Mononuclear cell (primary cell): Measurements from ENCODE around the gene KCNN4. TPM values are rescaled to one million over a fixed set of nuclear protein-coding genes. Genes with fewer than 3 reads are reported as not detected.

Experiments used
- H3K27me3 ChIP-seq: 2 replicates; pipeline ENCODE4 v1.6.0; 2011; ENCODE audit warnings: low read length, control low read depth; ENCODE audit not compliant: insufficient read depth
- H3K4me1 ChIP-seq: 2 replicates; pipeline ENCODE4 v1.5.1; 2011; ENCODE audit warnings: mild to moderate bottlenecking, low read length, control low read depth; ENCODE audit not compliant: insufficient read depth
- H3K4me3 ChIP-seq: 2 replicates; pipeline ENCODE4 v1.5.1; 2011; ENCODE audit warnings: mild to moderate bottlenecking, low read length, moderate library complexity
- H3K9me3 ChIP-seq: 2 replicates; pipeline ENCODE4 v1.5.1; 2011; ENCODE audit warnings: low read depth, mild to moderate bottlenecking, control low read depth, low read length
- total RNA-seq: library from RNA; depleted of rRNA; stranded (reverse); fragments of >200 nt; gene quantifications from one replicate; pipeline ENCODE4 v1.2.3, GENCODE V29; 2012

The KCNN4 gene
- total RNA-seq, 1 donor, result 9.9 TPM

- no peaks in the 10 kb centered on the region for H3K9me3 ChIP-seq
- peaks cover 37% of the 10 kb centered on the region for H3K4me1 ChIP-seq
- no peak overlapping the region for H3K4me3 ChIP-seq
- no peaks in the 10 kb centered on the region for H3K27me3 ChIP-seq
Observed at GRCh38 chr19:43751466-43752220, 29.1 kb downstream of the KCNN4 start.

DNA sequence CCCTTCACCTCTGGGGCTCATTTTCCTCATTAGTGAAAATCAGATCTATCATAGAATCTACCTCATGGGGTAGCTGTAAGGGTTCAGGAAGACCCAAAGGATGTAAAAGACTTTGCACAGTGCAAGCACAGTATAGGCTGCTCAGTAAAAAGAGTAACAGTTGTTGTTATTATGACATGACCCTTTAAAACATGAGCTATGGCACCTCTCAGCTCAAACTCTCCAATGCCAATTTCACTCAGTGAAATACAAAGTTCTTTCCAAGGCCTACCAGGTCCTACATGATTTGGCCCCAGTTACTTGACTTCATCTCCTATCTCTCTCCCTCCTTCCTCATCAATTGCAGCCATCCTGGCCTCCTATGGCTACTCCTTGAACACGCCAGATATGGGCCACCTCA, 30.9 kb downstream of the KCNN4 start:
- Histone ChIP-seq H3K9me3 (no peaks in the 10 kb centered on the region), H3K4me1 (peaks cover 24% of the 10 kb centered on the region), H3K4me3 (no peak overlapping the region), H3K27me3 (no peaks in the 10 kb centered on the region)

GRCh38 chr19:43749152-43749551, 31.6 kb downstream of the KCNN4 start:
- Histone ChIP-seq H3K27me3 (no peaks in the 10 kb centered on the region), H3K4me1 (peaks cover 30% of the 10 kb centered on the region), H3K4me3 (no peak overlapping the region), H3K9me3 (no peaks in the 10 kb centered on the region)

- peaks cover 29% of the 10 kb centered on the region for H3K4me1 ChIP-seq
- no peaks in the 10 kb centered on the region for H3K9me3 ChIP-seq
- H3K4me3 ChIP-seq, result no peak overlapping the region
- no peaks in the 10 kb centered on the region for H3K27me3 ChIP-seq
Observed at GRCh38 chr19:43748685-43749084, 32.1 kb downstream of the KCNN4 start.

- no peaks in the 10 kb centered on the region for H3K9me3 ChIP-seq
- no peak overlapping the region for H3K4me3 ChIP-seq
- no peaks in the 10 kb centered on the region for H3K27me3 ChIP-seq
Observed at GRCh38 chr19:43748205-43748594, 32.6 kb downstream of the KCNN4 start.

DNA sequence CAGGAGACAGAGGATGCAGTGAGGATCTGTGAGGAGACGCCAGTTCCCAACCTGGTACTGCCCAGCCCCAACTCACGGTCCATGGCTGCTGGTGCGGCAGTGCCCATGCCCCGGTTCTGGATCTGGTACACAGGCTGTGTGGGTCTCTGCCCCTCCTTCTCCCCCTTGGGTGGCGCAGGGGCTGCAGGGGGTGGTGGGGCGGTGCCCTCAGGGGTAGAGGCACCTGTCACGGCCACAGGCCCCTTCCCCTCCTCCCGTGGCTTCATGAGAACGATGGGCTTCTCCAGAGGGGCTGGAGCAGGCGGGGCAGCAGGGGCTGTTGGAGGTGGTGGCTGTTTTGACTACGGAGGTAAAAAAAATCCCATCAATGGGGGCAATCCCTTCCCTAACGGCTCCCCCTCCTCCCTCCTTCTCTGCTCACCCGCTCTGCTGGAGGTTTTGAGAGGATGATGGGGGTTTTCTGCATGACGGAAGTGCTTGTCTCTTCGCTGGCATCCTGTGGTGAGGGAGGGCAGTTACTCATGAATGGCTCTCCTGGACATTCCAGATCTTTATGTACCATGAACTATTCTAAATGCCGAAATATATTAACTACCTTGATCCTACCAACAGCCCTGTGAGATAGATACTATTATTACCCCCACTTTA, 33.1 kb downstream of the KCNN4 start:
- no peak overlapping the region for H3K4me3 ChIP-seq
- no peaks in the 10 kb centered on the region for H3K9me3 ChIP-seq
- H3K27me3 ChIP-seq, result no peaks in the 10 kb centered on the region
- peaks cover 19% of the 10 kb centered on the region for H3K4me1 ChIP-seq

More at GRCh38 chr19:43748205-43748594, 32.6 kb downstream of the KCNN4 start:
- H3K4me1 ChIP-seq, result peaks cover 24% of the 10 kb centered on the region

- Histone ChIP-seq H3K4me3 (no peak overlapping the region), H3K27me3 (no peaks in the 10 kb centered on the region), H3K4me1 (peaks cover 13% of the 10 kb centered on the region), H3K9me3 (no peaks in the 10 kb centered on the region)
Observed at GRCh38 chr19:43743059-43743458, 37.7 kb downstream of the KCNN4 start.

- H3K4me3 ChIP-seq, result no peak overlapping the region
- H3K27me3 ChIP-seq, result no peaks in the 10 kb centered on the region
- H3K4me1 ChIP-seq, result peaks cover 13% of the 10 kb centered on the region
- H3K9me3 ChIP-seq, result no peaks in the 10 kb centered on the region
Observed at GRCh38 chr19:43741075-43741825, 39.5 kb downstream of the KCNN4 start.

DNA sequence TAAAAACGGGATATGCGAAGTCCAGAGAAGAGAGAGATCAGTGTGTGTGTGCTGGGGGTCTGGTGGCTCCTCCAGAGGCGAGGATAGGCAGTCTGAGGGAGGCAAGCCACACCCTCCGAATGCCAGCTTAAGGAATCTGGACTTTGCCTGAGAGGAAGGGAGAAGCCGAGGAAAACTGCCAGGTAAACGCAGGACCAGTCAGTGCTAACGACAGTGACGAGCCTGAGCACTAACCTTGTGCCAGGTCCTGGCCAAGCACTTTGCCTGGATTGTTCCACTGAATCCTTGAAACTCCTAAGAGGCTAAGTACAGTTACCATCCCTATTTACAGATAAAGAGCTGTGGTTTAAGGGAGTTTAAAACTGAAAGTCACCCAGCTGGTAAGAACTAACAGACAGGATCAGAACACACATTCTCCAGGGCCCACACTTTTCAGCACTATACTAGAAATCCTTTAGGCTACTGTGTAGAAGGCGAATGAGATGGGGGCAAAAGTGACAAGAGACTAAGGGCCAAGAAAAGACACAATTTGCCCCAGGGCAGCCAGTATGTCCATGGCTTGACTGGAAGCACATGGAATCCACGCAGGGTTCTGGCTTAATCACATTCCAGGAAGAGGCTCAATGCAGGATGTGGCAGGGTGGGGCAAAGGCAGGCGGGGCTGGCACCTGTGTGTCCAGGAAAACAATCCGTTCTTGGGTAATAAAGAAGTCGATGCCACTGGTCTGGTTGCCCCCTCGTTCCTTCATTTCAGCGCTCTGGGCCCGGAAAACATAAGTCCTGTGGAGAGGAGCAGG, 41.1 kb downstream of the KCNN4 start:
- Histone ChIP-seq H3K4me1 (peaks cover 9% of the 10 kb centered on the region), H3K27me3 (no peaks in the 10 kb centered on the region), H3K9me3 (no peaks in the 10 kb centered on the region), H3K4me3 (no peak overlapping the region)

GRCh38 chr19:43738780-43739211, 42.0 kb downstream of the KCNN4 start:
- Histone ChIP-seq H3K27me3 (no peaks in the 10 kb centered on the region), H3K4me3 (no peak overlapping the region), H3K9me3 (no peaks in the 10 kb centered on the region), H3K4me1 (peaks cover under 1% of the 10 kb centered on the region)

GRCh38 chr19:43735957-43736356, 44.8 kb downstream of the KCNN4 start:
- Histone ChIP-seq H3K4me1 (peaks cover 19% of the 10 kb centered on the region), H3K27me3 (no peaks in the 10 kb centered on the region), H3K9me3 (no peaks in the 10 kb centered on the region), H3K4me3 (no peak overlapping the region)

DNA sequence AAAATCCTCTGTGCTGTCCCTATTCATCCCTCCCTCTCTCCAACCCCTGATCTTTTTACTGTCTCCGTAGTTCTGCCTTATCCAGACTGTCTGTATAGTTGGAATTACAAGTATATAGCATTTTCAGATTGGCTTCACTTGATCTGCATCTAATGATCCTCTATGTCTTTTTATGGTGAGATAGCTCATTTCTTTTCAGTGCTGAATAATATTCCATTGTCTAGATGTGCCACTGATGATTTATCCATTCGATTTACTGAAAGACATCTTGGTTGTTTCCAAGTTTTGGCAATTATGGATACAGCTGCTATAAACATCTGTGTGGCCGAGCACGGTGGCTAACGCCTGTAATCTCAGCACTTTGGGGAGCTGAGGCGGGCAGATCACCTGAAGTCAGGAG, 45.8 kb downstream of the KCNN4 start:
- Histone ChIP-seq H3K9me3 (no peaks in the 10 kb centered on the region), H3K4me1 (peaks cover 19% of the 10 kb centered on the region), H3K4me3 (no peak overlapping the region), H3K27me3 (no peaks in the 10 kb centered on the region)

DNA sequence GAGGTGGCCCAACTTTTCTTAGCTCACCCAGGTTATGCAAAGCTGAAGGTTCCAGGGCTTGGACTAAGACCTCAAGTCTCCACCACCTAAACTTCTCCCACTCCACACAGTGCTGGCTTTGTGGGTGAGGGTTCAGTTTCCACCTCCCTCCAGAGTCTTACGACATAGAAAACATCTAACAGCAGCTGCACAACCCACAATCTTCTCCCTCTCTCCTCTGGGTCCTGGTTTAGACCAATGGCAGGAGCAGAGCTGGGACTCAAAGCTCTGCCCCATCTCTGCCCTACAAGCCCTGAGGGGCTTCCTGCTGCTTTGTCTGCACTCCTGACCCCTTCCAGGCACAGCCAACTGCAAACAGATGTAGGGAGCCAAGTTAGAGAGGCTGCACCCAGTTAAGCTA, 48.9 kb downstream of the KCNN4 start:
- H3K27me3 ChIP-seq, result no peaks in the 10 kb centered on the region
- peaks cover 27% of the 10 kb centered on the region for H3K4me1 ChIP-seq
- no peaks in the 10 kb centered on the region for H3K9me3 ChIP-seq
- H3K4me3 ChIP-seq, result no peak overlapping the region

DNA sequence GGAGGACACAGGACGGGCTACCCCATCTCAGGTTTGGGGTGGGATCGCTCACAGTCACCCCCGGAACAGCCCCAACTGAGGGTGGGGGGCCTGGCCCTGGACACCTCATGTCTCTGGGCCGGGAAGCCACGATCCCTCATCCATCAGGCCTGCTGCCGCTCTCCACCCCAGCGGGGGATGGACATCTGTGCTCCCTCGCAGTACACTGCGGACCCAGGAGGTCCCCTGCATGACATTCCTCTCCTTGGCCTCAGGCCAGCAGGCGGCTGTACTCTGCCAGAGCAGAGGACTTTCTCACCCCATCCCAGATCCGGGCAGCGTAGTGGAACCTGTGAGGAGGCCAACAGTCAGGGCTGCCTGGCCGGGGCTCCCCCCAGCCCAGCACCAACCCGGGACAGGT, 49.4 kb downstream of the KCNN4 start:
- Histone ChIP-seq H3K4me3 (no peak overlapping the region), H3K4me1 (peaks cover 32% of the 10 kb centered on the region), H3K27me3 (no peaks in the 10 kb centered on the region), H3K9me3 (no peaks in the 10 kb centered on the region)

DNA sequence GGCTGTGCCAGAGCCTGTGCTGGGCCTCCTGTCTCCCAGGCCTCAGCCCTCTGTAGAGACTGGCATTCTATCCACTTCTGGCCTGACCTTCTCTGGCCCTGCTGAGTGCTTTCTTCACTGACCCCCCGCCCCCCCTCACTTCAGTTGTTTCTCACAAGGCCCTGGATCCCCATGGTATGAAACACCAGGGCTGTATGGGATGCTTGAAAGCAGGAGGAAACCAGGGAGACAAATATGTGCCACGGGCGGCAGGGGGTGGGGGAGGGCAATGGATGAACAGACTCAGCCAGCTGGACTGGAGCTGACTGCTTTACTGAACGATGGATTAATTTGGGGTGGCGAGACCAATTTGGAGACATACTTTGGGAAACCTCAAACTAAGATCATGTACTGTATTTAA, 50.9 kb downstream of the KCNN4 start:
- Histone ChIP-seq H3K9me3 (no peaks in the 10 kb centered on the region), H3K27me3 (no peaks in the 10 kb centered on the region), H3K4me1 (peaks cover 45% of the 10 kb centered on the region)

More for the DNA sequence above, 50.9 kb downstream of the KCNN4 start:
- no peak overlapping the region for H3K4me3 ChIP-seq
